Fibroblast of skin of scalp (primary cell): Measurements from ENCODE around the gene PHYHIPL.
A peak's percentile ranks its signal among the peaks of the same experiment; 100 is the strongest.
"Not testable (repeated sequence)": the region's sequence is repeated elsewhere in the genome, so short reads cannot be mapped to it uniquely, and the experiment has no call there.

Experiments
- DNase-seq: peaks from one replicate; pipeline ENCODE4 v3.0.0-alpha.2; 2013

PHYHIPL gene

DNA sequence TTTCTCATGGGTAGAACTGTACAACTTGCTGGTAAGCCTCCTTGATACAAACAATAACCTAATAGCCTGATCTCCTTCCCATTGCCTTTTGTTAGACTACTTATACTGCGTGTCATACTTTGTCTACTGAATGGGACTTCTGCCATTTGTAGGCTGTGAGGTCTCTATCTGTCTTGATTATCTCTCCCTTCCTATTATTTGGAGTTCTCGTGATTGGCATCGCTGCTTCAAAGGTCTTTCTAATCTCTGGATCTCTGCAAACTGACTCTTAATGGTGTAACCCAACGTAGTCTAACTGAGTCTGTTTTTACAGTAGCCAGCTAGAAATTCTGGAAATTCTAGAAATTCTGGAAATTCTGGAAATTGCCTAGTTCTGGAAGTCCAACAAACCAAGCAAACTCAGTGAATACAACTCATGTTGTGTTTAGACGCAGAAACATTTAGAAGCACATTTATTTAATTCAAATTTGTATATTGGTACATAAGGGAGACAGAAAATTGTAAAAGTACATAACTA, 29.8 kb downstream of the PHYHIPL start:
- no peak for DNase-seq

DNA sequence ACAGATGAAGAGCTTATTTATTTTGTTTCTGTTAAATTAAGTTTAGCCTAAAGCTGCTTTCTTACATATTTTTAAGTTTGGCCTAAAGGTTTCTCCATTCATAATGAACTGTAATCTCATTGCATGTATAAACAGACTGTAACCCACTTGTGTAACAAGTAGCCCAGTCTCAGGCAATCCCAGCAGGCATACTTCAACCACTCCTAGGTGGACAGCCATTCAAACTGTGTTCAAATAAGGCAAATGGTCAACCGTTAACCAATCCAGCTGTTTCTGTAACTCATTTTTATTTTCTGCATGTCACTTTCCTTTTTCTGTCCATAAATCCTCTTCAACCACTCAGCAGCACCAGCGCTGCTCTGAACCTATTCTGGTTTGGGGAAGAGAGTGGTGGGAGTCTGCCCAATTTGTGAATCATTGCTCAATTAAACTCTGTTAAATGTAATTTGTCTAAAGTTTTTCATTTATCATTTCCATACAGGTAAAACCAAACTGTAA, 35.9 kb downstream of the PHYHIPL start:
- no peak for DNase-seq

DNA sequence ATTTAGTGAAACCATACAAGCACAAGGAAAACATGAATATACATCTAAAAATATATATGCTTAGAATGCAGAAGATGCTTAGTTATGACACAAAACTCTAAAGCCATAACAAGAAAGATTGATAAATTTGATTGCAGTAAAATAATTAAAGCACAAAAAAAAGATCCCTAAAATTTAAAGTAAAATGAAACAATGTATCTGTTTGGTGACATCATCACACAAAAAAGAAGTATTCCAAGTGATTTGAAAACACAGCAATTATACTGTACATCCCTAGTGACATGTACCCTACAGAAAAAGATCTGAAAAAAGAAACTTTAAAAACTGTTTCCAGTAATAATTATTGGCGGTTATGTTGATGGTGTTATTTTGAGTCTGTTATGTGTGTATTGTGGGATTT, 37.7 kb downstream of the PHYHIPL start:
- no peak for DNase-seq

DNA sequence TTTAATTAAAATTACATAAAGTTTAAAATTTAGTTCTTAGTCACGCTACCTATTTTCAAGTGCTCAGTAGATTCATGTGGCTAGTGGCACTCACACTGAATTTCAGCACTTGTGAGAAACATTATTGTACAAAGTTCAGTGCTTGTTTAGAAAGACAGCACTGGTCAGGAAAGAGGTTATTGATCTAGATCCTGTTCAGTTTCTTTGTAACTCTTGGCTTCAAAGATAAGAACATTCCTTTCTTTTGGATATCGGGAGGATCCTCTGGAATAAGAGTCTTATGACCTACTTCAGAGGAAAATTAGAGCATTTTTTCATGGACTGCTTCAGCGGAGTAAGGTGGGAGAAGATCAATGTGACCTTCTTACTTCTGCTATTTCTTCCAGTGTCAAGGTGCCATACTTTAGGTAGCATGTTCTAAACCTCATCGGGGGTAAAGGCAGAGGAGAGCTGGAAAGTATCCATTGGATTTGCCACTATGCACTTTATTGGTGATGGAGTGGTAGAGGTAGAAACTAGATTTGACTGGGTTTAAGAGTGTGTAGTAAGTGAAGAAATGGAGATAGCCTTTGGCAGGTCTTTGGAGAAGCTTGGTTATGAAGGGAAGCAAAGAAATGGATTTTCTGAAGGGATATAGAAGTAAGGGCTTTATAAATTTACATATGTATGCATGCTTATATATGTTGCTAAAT, 39.9 kb downstream of the PHYHIPL start:
- no peak for DNase-seq

DNA sequence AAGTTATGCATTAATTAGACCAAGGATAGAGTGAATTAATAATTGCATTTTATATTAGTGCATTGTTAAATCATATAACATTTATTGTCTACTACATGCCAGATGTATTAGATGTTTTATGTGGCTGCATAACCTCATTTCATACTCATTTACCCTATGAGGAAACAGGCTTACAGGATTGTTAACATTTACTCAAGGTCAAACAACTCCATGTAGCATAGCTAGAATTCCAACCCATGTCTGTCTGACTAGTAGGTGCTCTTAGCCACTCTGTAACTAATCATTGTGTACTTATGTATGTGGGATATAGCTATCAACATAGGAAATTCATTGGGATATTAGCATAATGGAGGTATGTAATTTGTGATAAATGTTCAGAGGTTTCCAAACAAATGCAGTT, 46.3 kb downstream of the PHYHIPL start:
- DNase-seq: no peak

DNA sequence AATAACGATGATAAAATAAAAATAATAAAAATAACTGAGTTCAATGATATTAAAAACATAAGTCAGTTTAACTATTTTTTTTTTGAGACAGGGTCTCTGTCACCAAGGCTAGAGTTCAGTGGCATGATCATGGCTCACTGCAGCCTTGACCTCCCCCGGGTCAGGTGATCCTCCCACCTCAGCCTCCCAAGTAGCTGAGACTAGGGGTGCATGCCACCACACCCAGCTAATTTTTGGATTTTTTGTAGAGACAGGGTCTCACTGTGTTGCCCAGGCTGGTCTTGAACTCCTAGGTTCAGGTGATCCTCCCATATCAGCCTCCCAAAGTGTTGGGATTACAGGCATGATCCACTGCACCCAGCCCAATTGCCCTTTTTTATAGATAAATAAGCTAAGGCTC, 47.2 kb downstream of the PHYHIPL start:
- DNase-seq: not testable (repeated sequence)

DNA sequence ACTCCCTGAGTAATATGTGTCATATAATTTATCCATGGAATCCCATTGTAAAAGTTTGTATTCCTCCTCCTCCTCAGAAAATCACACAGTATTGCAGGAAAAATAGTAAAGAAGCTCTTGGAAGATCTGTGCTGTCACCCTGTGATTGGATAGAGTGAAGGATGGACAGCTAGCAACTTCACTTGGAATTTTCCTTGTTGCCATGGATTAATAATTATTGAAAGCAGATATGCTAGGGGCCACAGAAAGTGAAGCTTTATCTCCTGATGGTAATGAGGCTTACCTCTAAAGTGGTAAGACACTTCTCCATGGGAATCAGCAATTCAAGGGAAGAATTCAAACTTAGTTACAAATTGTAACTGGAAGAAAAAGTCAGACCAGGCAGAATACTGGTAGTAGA, 48.8 kb downstream of the PHYHIPL start:
- DNase-seq: no peak

DNA sequence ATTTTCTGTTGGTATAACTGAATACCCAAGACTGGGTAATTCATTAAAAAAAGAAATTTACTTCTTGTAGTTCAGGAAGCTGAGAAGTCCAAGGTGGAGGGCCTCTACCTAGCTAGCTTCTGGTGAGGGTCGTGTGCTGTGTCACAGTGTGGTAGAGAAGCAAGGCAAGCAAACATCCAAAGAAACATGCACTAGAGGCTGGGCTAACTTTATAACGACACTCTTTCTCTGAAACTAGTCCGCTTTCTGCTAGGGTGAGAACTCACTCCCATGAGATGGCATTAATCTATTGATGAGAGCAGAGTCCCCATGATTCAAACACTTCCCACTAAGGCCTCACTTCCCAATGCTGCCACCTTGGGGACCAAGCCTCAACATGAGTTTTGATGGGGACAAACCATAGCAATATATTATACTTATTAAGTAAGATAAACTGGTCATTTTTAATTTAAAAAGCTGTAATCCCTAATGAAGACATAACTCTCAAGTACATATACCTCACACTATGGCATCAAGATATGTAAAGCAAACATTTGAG, 50.8 kb downstream of the PHYHIPL start:
- DNase-seq: no peak

DNA sequence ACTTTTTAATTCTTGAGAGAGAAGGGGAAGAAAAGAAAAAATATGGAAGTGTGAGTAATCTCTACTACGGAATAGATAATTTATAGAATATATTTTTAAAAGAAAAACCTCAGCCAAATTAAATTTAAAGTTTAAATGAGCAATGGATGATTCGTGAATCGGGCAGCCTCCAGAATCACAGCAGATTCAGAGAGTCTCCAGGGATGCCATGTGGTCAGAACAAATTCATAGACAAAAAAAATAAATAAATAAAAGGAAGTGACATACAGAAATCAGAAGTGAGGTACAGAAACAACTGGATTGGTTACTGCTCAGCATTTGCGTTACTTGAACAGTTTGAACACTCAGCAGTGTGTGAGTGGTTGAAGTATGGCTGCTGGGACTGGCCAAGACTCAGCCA, 53.0 kb downstream of the PHYHIPL start:
- peak; percentile 64 for DNase-seq

DNA sequence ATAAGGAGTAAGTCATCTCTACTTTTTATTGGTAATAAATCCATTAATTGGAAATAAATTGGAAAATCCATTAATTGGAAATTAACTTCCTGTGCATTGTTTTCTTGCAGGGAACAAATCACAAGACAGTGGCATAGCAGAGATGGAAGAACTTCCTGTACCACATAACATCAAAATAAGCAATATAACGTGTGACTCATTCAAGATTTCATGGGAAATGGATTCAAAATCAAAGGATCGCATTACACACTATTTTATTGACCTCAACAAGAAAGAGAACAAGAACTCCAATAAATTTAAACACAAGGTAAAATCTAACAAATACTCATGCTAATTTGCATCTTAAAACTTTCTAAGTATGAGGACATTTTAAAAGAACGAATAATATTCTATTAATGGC, 57.8 kb downstream of the PHYHIPL start:
- no peak for DNase-seq

DNA sequence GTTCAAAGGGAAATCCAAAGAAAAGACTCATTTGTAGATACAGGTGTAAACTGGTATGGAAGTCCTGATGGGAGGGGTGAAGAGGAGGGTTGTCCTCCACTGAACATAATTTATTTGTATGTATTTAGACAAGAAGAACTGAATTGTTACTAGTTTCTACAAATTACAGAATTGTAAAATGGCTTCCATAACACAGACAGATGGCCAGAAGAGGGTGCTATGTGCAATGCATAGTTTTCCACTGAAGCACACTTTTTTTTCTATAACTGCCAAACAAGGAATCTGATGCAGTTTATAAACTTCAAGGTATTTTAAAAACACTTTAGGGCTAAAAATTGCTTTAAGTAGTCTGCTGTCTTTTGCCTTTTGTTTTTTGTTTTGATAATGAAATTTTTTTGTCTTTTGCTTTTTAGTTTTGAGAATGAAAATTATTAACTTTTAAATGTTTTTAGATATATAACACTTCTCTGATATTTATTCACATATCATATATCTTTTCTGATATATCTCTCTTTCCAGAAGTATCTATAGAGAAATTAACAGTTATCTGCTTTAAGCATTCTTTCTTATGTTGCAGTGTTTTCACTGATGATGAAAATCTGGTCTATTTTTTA, 58.5 kb downstream of the PHYHIPL start:
- DNase-seq: peak; percentile 45

DNA sequence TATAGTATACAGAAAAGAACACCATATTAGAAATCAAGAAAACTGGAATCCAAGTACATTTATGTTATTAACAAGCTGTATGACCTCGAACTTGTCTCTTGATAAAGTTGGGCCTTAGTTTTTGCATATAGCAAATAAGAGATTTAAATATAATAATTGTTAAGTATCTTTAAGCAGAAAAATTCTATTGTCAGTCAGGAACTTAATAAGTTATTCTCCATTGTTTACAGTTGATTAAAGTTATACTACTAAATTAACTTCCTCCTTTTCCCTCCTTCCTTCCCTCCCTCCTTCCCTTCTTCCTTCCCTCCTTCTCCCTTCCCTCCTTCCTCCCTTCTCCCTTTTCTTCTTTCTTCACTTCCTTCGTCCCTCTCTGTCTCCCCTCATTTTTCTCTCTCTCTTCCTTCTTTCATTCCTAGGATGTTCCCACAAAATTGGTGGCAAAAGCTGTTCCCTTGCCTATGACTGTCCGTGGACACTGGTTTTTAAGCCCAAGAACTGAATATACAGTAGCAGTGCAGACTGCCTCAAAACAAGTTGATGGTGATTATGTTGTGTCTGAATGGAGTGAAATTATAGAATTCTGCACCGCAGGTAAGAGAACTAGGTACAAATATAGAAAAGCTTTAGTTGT, 59.7 kb downstream of the PHYHIPL start:
- DNase-seq: no peak

DNA sequence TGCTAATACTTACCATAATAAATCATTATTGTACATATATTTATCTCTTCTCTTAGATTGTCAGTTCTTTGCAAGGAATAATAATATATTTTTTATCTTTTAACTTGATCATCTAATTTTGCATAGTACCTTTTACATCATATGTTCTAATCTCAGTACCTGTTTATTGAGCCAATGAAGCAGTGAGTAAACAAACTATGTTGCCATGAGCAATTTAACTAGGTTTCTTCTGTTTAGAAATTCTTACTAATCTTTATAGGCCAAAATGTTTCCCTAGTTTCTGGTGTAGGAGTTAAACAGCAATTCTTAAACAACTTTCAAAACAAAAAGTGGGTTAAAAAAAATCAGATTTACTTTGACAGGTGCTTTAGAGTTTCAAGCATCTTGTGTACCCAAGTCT, 61.3 kb downstream of the PHYHIPL start:
- no peak for DNase-seq

DNA sequence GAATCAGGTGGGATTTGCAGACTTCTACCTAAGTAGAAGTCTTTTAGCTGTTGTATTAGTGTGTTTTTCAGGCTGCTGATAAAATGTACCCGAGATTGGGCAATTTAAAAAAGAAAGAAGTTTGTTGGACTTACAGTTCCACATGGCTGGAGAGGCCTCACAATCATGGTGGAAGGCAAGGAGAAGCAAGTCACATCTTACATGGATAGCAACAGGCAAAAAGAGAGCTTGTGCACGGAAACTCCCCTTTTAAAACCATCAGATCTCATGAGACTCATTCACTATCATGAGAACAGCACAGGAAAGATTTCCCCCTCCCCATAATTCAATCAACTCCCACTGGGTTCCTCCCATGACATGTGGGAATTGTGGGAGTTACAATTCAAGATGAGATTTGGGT, 62.7 kb downstream of the PHYHIPL start:
- not testable (repeated sequence) for DNase-seq

DNA sequence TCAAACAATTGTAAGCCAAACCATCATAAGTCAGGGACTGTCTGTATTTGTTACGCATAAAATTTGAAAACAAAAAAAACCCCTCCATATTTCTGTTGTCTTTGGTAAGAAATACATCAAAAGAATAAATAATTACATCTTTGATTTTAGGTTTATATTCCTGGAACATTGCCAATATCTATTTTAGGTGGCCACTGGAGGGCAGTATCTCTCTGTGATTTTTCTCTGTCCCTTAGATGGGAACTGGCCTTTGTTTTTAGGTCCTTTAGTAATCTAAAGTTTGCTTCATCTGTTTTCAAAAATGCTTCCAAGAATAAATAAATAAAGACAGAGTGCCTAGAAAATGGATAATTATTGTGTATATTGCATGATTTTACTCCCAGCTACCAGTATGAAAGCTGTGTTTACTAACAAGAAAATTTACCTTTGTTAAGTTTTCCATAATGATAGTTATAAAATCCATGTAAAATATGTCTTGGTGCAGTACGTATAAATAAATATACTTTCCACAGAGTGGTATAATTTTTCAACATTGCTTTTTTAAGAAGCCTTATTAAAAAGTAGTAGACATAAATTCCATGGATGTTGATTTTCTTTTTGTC, 64.2 kb downstream of the PHYHIPL start:
- peak; percentile 51 for DNase-seq

DNA sequence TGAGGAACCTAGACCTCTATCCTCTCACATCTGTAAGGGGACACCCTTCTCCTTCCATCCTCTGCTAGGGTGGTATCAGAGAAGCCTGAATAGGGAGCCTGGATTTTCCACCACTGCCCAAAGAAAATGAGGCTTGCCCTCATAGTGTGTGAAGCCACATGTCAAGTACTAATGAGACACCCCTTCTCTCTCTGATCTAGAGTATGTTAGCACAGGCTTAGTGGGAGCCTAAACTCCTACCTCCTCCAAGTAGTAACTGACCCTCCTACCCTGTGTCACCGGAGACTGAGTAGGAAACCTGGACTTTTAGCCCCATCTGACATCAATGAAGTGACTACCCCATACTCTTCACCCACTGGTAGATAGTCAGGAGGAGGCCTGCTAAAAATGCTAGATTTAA, 65.6 kb downstream of the PHYHIPL start:
- no peak for DNase-seq

DNA sequence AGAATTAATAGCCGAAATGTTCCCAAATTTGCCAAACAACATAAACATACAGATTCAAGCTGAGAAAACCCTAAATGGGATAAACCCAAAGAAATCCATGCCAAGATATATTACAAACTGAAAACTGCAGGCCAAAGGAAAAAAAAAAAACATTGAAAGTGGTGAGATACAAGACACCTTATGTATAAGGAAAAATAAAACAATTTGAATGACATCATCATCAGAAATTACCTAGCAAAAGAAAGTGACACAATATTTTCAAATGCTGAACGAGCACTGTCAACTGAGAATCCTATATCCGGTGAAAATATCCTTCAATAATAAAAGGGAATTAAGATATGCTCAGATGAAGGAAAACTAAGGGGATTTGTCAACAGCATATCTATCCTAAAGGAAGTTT, 66.5 kb downstream of the PHYHIPL start:
- no peak for DNase-seq

DNA sequence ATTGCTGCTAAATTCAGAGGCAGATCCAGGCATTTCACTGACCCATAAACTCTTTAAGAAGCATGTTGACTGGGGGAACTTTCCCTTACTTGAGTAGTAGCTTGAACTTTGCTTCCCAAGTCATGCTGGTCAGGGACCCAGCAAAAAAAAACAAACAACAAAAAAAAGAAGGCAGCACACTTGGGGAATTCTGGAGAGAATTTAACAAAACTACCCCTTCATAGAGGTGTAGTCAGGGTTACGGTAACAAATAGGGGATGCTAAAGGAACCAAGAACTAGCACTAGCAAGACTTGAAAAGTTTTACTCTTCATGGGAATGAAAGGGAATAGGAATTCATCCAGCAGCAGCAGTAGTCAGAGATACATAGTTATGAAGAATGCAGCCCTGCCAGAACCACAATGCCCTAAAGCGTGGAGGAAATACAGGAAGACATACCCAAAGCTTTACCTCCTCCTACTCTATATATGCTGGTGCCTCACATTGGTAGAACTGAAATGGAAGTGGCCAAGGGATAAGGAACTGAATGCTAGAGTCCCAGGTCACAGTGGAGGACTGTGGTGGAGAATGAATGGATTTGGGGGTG, 67.3 kb downstream of the PHYHIPL start:
- DNase-seq: no peak

DNA sequence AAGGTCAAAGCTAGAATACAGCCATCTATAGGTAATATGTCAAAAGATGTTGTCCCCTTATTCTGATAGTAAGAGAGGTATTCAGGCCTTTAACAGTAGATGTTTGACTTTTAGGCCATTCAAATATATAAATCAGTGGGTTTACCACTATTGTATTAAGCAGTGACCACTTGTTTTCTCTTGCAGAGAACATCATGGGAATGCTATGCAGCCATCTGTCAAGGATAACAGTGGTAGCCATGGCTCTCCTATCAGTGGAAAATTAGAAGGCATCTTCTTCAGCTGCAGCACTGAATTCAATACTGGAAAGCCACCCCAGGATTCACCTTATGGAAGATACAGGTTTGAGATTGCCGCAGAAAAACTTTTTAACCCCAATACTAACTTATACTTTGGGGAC, 68.4 kb downstream of the PHYHIPL start:
- DNase-seq: no peak

DNA sequence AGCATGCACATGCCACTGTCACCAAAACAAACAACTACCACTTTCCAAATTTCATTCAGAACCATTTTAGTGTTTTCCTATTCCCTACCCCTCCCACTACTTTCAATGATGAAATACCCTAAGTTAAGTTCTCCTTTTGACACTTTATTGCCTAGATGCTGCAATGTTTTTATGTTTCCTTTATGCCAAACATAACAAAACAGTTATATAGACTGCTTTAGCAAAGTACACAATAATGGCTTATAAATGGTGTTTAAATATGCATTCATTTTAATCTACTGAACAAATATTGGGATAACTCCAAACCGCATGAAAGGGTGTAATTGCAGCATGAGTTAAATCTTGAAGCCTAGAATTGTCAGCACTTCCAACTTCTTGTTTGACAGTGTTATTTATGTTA, 69.2 kb downstream of the PHYHIPL start:
- DNase-seq: no peak

DNA sequence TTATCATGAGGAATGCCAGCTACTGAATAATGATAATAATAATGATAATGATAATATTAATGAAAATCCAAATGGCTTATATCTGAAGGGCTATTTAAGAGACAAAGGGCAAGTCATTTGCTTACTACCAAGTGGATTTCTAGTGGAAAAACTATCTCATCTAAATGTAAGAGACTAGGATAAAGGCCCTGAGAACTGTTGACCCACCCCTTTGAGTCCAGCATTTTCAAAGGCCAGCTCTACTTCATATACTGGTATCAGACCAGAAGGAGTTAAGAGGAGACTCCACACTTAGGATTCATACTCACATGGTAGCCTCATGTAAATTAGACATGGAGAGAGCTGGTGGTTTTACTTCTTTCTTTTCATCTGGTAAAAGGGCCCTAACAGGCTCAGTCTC, 76.0 kb downstream of the PHYHIPL start:
- DNase-seq: no peak

DNA sequence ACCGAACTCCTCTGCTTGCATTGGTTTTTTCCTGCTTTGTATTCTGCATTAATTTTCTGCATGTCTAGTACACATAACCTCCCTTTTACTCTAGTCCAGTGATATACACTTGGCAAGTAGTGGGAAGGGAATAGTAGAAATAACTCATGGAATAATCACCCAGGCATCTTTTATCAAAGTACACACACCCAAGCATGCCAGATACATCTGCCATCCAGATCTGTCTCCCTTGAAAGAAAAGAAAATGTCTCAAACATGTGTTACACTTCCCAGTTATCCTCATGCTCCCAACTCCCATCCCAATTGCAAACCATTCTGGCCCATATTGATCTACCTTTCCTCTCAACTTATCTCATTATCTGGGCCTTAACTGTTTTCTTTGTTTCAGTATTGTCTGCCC, 79.0 kb downstream of the PHYHIPL start:
- DNase-seq: no peak

DNA sequence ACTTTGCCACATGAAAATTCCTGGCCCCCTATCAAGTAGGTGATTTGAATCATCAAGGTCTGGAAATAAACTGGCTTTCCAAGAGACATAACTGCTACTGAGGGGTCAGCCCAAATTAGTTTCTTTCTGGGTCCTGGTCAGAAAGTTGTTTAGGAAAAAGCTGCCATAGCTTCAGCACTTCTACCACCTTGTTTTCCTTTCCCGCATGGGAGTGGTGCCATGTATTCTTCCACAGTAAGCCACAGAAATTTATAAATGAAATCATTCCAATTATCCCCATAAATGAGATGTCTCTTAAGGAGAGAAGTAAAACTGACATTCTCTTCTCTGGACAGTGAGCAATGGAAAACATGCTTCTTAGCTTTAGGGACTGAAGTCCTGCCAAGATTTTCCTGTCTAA, 80.8 kb downstream of the PHYHIPL start:
- DNase-seq: no peak
